HG02870 (cell line): ENCODE data around the gene PEX3.
"Not testable (repeated sequence)": the region's sequence is repeated elsewhere in the genome, so short reads cannot be mapped to it uniquely, and the experiment has no call there.

Experiments used
- ATAC-seq: cut with Tn5 transposase; IDR thresholded peaks from one replicate; pipeline ENCODE4 v1.9.1; 2021; ENCODE audit warnings: mild to moderate bottlenecking, moderate library complexity; ENCODE audit not compliant: unreplicated experiment

PEX3 gene

DNA sequence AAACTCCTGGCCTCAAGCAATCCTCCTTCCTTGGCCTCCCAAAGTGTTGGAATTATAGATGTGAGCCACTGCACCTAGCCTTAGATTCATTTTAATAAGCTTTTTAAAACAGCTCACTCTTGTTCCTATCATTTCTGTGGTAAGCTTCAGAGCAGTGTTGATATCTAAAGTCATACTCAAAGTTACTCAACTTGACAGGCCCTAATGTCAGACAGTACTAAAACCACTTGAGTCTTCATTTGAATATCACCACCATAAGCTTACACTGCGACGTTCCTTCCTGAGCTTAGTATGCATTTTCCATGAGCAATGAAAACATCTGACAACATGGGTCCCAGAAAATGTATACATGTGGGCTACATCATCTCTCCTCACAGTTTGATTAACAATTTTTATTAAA lies 54.9 kb downstream of the PEX3 start:
- peak; percentile 60 for ATAC-seq

- ATAC-seq: no peak
Measured at GRCh38 chr6:143506199-143506598, 55.6 kb downstream of the PEX3 start.

DNA sequence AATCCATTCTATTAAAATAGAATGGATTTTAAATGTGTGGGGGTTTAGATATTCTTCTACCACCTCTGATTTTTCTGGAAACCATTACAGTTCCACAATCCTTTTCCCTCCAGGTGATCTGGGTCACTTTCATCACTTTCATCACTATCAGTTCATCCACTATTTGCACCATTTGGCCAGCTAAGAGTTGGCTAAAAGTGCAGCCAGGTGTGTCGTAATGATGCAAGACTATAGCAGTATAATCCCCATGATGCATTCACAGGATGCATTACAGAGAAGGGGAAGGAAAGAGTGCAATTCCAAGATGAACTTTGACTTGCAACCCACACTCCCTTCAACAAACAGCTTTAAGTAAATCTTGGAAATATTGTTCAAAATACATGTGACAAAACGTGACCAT lies 56.0 kb downstream of the PEX3 start:
- ATAC-seq: no peak

GRCh38 chr6:143507358-143508145 lies 56.9 kb downstream of the PEX3 start:
- ATAC-seq: peak; percentile 43

GRCh38 chr6:143510326-143510725 lies 59.7 kb downstream of the PEX3 start:
- ATAC-seq: not testable (repeated sequence)

- peak; percentile 50 for ATAC-seq
Measured at GRCh38 chr6:143510991-143511891, 60.6 kb downstream of the PEX3 start, which contains the start of gene FUCA2. Gene FUCA2, minus strand, starts transcription at chr6:143511720. Its CDS starts 86 bp downstream, at chr6:143511634.

GRCh38 chr6:143513410-143513809 lies 62.8 kb downstream of the PEX3 start:
- ATAC-seq: no peak

- ATAC-seq: no peak
Measured at GRCh38 chr6:143515061-143515760, 64.6 kb downstream of the PEX3 start.

- no peak for ATAC-seq
Measured at GRCh38 chr6:143515766-143516355, 65.3 kb downstream of the PEX3 start.

- no peak for ATAC-seq
Measured at GRCh38 chr6:143516690-143517446, 66.3 kb downstream of the PEX3 start.

DNA sequence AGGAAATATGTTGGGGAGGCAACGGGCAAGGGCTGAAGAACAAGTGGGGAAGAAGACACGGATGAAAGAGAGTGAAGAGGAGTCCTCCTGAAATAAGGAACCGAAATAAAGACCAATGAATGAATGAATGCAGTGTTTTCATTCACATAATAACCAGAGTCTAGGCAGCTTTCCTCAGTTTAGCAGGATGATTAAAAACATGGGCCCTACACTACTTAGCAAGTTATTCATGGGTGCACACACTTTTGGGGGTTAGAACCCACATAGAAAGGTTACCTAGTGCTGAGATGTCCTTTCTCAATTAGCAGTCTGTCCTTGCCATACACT lies 66.8 kb downstream of the PEX3 start:
- no peak for ATAC-seq

DNA sequence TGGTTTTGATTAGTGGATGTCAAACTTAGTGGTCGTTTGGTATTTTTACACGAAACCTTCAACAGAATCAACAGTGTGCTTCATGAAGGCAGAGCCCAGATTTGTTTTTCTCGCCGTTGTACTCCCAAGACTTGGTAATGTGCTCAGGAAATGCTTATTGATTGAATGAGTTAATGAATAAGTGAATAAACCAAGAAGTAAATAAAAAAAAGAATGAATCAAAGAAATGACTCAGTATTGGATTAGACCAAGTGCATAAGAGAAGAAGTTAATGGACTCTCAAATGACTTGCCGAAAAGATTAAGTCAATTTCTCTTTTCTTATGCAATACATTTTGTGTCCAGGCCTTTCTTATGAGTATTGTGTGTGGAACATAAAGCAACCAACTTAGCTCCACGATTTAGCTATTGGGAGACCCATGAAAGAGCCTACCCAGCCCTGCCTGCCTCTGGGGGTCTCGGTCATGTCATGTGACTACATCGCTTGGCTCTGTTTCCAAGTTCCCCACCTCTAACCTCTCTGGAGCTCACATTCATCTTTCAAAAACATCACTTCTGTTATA lies 71.5 kb downstream of the PEX3 start:
- no peak for ATAC-seq

DNA sequence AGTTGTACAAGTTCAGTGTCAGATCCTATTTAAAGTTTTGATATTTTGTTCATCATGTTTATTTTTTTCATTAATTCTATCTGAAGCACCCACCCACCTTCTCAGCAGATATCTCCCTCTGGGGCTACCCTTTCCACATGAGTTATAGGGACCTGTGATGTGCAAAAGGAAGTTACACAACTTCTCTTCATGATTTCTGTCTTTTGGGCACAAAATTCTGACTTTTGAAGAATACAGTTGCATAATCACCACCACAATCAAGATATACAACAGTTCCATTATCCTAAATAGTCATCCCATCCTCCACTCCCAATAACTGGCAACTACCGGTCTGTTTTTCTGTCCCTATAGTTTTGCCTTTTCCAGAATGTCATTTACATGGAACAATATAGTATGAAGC lies 74.8 kb downstream of the PEX3 start:
- no peak for ATAC-seq

DNA sequence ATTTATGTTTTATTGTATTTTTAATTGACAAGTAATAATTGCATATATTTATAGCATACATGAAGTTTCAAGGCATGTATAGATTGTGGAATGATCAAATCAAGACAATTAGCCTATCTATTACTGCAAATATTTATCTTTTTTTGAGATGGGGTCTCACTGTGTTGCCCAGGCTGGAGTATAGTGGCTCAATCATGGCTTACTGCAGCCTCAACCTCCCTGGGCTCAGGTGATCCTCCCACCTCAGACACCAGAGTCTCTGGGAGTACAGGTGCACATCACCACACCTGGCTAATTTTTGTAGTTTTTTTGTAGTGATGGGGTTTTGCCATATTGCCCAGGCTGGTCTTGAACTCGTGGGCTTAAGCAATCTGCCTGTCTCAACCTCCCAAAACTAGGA lies 77.1 kb downstream of the PEX3 start:
- ATAC-seq: no peak

- ATAC-seq: no peak
Measured at GRCh38 chr6:143528164-143528811, 77.7 kb downstream of the PEX3 start.

DNA sequence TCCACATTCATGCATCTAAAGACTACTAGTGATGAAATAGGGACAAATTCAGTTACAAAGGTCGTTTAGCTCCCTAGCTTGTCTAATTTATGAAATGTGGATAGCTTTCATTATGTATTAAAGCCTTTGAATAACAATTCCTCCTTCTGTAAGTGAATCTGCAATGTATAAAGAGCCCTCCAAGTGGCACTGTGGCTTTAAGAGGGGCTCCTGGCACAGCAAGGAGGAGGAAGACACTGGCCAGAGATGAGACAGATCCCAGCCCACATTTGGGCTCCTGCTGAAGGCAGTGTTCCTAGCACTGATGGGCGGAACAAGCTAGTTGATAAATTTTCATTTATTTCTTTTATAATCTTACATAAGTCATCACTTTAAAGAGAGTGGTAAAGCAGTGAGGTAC lies 78.5 kb downstream of the PEX3 start:
- no peak for ATAC-seq

- no peak for ATAC-seq
Measured at GRCh38 chr6:143531720-143532499, 81.3 kb downstream of the PEX3 start.

DNA sequence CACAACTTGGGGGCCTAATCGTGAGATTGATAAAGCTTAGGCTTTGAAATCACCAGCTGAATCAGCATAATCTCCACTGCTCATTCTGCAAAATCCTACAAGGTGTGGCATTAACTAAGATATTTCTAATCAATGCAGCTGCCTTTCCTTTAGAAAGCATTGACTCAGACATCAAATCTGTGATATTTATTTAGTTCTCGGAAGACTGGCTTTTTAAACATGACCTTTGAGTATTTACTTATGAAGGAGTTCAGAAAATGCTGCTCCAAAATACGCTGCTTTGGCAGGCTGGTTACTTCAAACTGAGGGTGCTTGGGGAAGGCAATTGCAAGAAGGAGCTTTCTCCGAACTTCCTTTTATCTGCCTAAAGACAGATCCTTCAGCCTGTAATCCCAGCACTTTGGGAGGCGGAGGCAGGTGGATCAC lies 84.6 kb downstream of the PEX3 start:
- no peak for ATAC-seq

DNA sequence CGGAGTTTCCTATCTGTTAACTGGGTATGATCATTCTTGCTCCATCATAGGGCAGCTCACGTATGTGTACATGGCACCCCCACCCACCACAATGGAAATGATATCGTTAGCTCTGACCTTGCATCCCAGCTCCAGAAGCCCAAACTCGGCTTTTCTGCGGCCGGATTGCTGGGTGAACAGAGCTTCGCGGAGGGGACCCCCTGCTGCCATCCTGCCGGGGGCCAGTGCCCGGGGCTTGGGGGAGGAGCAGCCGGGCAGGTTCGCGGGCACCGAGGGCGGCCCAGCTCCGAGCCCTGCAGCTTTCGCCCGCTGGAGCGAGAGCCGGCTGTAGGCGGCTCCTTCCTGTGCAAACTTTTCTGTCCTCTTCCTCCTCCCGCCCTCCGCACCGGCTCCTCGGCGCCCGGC lies 85.9 kb downstream of the PEX3 start:
- peak; percentile 61 for ATAC-seq
